Measurements from ENCODE around the gene CCDC33.
"Not testable (repeated sequence)": the region's sequence is repeated elsewhere in the genome, so short reads cannot be mapped to it uniquely, and the experiment has no call there.

CCDC33 gene

GRCh38 chr15:74333093-74333492 lies 97.0 kb downstream of the CCDC33 start:
- no peak for DNase-seq (ENCODE audit: low read depth in 1 of 2, low spot score in 1 of 2)

- DNase-seq (ENCODE audit: low read depth in 1 of 2, low spot score in 1 of 2): no peak
Observed at GRCh38 chr15:74333662-74334061, 97.5 kb downstream of the CCDC33 start.

- no peak for DNase-seq (ENCODE audit: low read depth in 1 of 2, low spot score in 1 of 2)
Observed at GRCh38 chr15:74334127-74334526, 98.0 kb downstream of the CCDC33 start.

DNA sequence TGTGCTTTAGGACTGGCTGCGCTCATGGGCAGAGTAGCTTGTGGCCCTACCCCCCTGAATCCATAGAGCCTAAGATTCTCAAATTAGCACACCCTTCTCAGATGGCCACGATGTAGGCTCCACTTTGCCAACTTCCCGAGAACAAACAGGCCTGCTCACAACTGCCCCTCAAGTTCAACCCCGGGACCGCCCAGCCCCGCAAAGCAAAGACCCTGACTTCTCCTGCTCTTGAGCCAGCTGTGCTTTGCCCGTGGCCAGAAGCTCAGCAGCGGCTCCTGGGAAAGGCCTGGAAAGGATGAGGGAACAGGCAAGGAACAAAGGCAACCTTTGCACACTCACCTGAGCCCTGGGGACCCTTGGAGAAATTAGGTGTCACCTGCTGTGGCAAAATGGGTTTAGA lies 99.3 kb downstream of the CCDC33 start:
- DNase-seq (ENCODE audit: low read depth in 1 of 2, low spot score in 1 of 2): no peak

DNA sequence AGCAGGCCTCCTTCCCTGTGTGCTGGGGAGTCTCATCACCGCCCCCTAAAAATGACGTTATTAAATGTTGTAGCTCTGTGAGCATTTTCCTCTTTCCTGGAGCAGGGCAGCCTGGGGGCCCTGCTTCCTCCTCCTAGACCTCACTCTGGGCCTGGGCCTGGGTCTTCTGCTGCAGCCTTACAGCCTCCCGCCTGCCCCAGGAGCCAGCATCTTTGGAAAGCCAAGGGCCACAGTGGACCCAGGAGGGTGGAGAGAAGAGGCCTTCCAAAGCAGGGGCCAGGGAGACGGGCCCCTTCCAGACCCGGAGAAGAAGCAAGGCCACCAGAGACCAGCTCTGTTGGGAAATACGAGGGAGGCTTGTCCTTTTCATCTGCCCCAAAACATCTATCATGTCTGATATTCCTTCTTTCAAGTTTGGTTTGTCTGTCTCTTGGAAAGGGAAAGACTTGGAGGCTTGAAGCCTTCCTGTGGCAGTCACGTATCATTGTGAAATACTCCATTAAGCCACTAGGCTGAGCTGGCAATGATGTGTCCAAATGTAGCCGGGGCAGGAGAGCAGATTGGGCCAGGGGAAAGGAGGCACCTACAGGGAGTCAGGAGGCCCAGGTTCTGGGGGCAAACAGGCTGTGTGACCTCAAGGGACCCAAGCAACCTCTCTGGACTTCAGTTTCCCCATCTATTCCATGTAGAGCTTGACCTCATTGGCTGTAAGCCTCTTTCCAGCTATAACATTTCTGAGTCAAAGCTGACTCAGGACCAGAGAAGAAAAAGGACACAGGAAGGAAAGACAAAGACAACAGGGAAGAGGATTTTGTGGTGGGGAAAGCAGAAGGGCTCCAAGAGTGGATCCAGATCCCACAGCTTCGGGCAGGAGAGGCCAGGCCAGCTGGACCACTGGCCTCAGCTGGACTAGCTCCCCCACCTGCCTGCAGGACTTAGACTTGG lies 100.2 kb downstream of the CCDC33 start:
- no peak for DNase-seq (ENCODE audit: low read depth in 1 of 2, low spot score in 1 of 2)

DNA sequence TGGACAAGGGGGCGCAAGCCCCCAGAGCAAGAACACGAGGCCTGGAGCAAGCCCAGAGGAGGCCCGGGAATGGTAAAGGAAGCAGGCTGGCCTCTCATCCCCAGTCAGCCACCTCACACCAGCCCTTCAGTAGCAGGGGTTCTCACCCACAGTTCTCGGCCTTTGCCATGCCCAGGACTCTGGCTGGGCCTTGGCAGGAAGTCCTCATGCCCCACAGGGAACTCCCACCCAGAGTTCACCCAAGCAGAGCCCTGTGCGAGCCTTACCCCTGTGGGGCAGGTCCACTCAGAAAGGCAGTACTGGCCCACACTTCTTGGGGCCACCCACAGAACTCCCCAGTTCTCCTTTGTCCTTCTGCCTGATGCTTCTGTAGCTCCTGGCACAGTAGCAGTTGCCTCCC lies 101.0 kb downstream of the CCDC33 start:
- no peak for DNase-seq (ENCODE audit: low read depth in 1 of 2, low spot score in 1 of 2)

GRCh38 chr15:74337607-74338211 lies 101.6 kb downstream of the CCDC33 start:
- no peak for DNase-seq (ENCODE audit: low read depth in 1 of 2, low spot score in 1 of 2)

- DNase-seq (ENCODE audit: low read depth in 1 of 2, low spot score in 1 of 2): no peak
Observed at GRCh38 chr15:74338676-74339075, 102.5 kb downstream of the CCDC33 start.

DNA sequence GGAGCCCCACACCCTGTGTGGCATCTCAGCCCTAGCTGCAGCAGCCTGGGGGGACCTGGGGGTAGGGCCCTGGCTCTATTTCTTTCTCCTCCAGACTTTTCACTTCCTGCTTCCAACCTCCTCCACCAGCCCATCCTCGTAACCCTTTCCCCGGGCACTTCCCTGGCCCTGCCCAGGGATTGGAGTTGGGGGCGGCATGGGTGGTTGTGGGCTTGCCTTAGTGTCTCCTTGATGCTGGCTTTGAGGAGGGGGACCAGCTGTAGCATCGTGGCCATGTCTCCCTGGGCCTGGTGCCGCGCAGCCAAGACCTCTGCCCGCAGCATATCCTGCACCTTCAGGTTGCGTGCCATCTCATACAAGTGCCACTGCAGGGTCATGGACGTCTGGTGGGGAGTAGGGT lies 103.2 kb downstream of the CCDC33 start:
- DNase-seq (ENCODE audit: low read depth in 1 of 2, low spot score in 1 of 2): no peak

DNA sequence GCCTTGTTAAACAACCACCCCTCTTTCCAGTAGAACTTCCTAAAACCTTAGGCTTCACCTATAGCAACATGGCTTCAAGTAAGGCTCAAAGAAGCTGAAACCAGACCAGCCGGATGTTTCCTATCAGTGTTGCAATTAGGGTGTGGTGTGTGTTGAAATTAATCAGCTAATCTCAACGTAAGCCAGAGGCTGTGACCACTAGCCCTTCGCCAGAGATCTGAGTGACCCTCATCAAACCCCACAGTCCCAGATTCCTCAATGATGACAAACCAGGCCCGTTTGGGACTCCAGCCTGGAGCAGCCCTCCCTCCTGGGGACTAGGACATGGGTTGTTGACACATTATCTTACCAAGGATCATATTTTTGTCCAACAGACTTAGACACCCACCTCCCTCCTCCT lies 104.0 kb downstream of the CCDC33 start:
- no peak for DNase-seq (ENCODE audit: low read depth in 1 of 2, low spot score in 1 of 2)

DNA sequence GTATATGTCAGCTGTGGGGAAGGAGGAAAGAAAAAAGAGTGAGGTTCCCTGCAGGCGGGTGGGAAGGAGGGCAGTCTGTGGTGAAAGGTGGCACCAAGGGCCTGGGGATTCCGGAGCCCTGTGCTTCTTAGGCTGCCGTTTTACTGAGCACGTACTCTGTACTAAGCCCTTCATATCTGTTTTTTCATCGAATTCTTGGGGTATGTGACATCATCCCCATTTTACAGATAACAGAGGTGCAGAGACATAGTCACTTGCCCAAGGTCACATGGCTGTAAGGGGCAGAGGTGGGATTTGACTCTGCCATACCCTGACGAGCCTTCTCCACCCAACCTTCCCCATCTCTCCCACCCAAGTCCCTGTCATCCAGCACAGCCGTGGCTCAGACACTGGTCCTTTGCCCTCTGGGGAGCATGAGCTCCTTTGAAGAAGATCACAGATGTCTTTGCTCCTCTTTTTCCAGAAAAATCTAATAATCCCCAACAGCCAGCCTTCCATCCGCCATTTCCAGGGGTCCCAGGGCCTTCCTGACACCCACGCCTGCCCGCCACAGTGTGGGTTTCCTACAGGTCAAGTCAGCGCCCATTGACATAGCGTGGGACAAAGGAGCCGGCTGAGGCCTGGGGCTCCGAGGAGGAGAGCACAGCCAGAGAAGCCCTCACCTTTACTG lies 107.1 kb downstream of the CCDC33 start:
- no peak for DNase-seq (ENCODE audit: low read depth in 1 of 2, low spot score in 1 of 2)

- DNase-seq (ENCODE audit: low read depth in 1 of 2, low spot score in 1 of 2): no peak
Observed at GRCh38 chr15:74343797-74344127, 107.6 kb downstream of the CCDC33 start.

- DNase-seq (ENCODE audit: low read depth in 1 of 2, low spot score in 1 of 2): no peak
Observed at GRCh38 chr15:74345051-74345450, 108.9 kb downstream of the CCDC33 start.

GRCh38 chr15:74347757-74348250 lies 111.7 kb downstream of the CCDC33 start:
- DNase-seq (ENCODE audit: low read depth in 1 of 2, low spot score in 1 of 2): no peak

GRCh38 chr15:74349241-74349778 lies 113.2 kb downstream of the CCDC33 start:
- no peak for DNase-seq (ENCODE audit: low read depth in 1 of 2, low spot score in 1 of 2)

DNA sequence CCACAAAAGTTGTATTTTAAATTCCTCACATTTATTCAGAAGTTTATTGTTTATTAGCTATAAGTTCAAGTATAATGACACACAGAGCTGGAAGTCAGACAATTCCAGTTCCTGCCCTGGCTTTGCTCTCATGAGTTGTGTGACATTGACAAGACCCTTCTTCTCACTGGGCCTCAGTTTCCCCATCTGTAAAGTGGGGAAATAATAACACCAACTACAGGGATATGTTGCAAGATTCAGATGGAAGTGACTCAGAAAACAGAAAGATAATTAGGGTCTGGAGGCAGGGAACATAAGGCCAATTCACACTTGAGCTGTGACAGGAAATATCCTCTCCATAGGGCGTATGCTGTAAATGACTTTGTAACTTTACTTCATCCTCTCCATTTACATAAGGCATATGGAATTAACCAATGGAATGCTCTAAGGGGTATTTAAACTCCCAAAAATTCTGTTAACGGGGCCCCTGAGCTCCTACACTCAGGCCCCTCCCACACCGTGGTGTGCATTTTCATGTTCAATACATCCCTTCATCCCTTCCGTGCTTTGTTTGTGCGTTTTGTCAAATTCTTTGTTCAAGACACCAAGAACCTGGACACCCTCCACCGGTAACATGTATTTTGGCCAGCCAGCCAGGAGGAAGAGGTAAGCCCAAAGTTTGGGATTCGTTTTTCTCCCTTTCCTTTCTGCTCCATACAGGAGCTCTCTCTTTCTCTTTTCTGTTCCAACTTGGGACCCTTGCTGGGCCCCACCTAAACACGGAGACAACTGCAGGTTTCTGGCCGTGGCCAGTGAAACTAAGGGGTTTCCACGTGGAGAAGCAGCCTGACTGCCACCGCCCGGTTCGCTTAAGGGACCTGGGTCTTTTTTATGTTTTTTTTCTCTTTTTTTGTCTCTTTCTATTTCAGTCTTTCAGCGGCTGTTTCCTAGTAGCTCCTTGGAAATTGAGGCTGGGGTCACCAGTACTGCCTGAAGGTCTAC lies 114.5 kb downstream of the CCDC33 start:
- DNase-seq (ENCODE audit: low read depth in 1 of 2, low spot score in 1 of 2): no peak

- no peak for DNase-seq (ENCODE audit: low read depth in 1 of 2, low spot score in 1 of 2)
Observed at GRCh38 chr15:74351670-74352069, 115.5 kb downstream of the CCDC33 start.

DNA sequence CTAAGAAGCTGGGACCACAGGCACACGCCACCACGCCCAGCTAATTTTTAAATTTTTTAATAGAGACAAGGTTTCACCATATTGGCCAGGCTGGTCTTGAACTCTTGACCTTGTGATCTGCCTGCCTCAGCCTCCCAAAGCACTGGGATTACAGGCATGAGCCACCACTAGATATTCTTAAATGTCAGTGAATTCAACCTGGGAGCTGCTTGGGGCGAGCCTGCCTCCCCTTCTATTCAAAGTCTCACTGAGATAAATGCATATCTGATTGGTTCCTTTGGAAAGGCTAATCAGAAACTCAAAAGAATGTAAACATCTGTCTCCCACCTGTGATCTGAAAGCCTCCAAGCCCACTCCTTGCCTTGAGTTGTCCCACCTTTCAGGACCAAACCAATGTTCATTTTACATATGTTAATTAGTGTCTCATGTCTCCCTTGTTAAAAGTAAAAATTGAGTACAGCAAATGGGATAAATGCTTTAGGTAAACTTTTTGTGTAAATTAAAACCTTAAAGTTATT lies 116.3 kb downstream of the CCDC33 start:
- no peak for DNase-seq (ENCODE audit: low read depth in 1 of 2, low spot score in 1 of 2)

GRCh38 chr15:74353992-74354391 lies 117.9 kb downstream of the CCDC33 start:
- not testable (repeated sequence) for DNase-seq (ENCODE audit: low read depth in 1 of 2, low spot score in 1 of 2)

DNA sequence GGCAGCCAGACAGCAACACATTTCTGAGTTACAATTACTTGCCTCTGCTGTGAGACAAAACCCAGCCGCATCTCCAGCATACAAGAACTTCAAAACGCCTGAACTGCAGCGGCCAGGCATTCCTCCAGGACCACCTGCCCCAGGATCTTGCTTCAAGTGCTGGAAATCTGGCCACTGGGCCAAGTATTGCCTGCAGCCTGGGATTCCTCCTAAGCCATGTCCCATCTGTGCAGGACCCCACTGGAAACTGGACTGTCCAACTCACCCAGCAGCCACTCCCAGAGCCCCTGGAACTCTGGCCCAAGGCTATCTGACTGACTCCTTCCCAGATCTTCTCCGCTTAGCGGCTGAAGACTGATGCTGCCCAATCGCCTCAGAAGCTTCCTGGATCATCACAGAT lies 119.9 kb downstream of the CCDC33 start:
- not testable (repeated sequence) for DNase-seq (ENCODE audit: low read depth in 1 of 2, low spot score in 1 of 2)
